Parathyroid adenoma (tissue), 2 donors: ENCODE measurements around the gene PLCB3.
A peak's percentile ranks its signal among the peaks of the same experiment; 100 is the strongest.

Source experiments
- H2AFZ ChIP-seq: fragments of 300-600 bp; sonication (generic); one replicate; pipeline ENCODE4 v1.7.0; 2017; ENCODE audit warnings: antibody characterized with exemption, mild to moderate bottlenecking
- H3K27ac ChIP-seq: fragments of 300-600 bp; sonication (generic); one replicate; pipeline ENCODE4 v1.7.0; 2017
- H3K27me3 ChIP-seq: fragments of 300-600 bp; sonication (generic); one replicate; pipeline ENCODE4 v1.7.0; 2017; ENCODE audit warnings: low read length; ENCODE audit not compliant: control insufficient read depth, insufficient read depth
- H3K36me3 ChIP-seq: fragments of 300-600 bp; sonication (generic); one replicate; pipeline ENCODE4 v1.7.0; 2017; ENCODE audit warnings: low read length; ENCODE audit not compliant: control insufficient read depth, insufficient read depth
- H3K4me1 ChIP-seq: fragments of 300-600 bp; sonication (generic); one replicate; pipeline ENCODE4 v1.7.0; 2017; ENCODE audit warnings: control low read depth
- H3K4me2 ChIP-seq: fragments of 300-600 bp; sonication (generic); one replicate; pipeline ENCODE4 v1.7.0; 2017; ENCODE audit warnings: low read length
- H3K4me3 ChIP-seq: fragments of 300-600 bp; sonication (generic); one replicate; pipeline ENCODE4 v1.7.0; 2017; ENCODE audit warnings: low read depth, low read length
- H3K79me2 ChIP-seq: fragments of 300-600 bp; sonication (generic); one replicate; pipeline ENCODE4 v1.7.0; 2017; ENCODE audit warnings: control low read depth
- H3K9ac ChIP-seq: fragments of 300-600 bp; sonication (generic); one replicate; pipeline ENCODE4 v1.7.0; 2017; ENCODE audit warnings: mild to moderate bottlenecking
- H3K9me3 ChIP-seq: fragments of 300-600 bp; sonication (generic); one replicate; pipeline ENCODE4 v1.7.0; 2017; ENCODE audit warnings: low read length; ENCODE audit not compliant: control insufficient read depth
- TF ChIP-seq, protein P1 (sequence below): fragments of 300-600 bp; sonication (generic); IDR thresholded peaks from one replicate; pipeline ENCODE4 v1.7.0; 2017; ENCODE audit warnings: antibody characterized with exemption, mild to moderate bottlenecking
- donor health status: primary hyperparathyroidism.

PLCB3 gene

GRCh38 chr11:64255135-64256128 is 4.1 kb downstream of the PLCB3 start:
- Histone ChIP-seq H3K36me3 (no peaks in the 10 kb centered on the region), H3K9ac (no peak overlapping the region), H3K4me2 (no peak overlapping the region), H3K4me3 (no peak overlapping the region), H3K27me3 (no peaks in the 10 kb centered on the region), H3K79me2 (no peaks in the 10 kb centered on the region), H2AFZ (no peak overlapping the region), H3K27ac (peak overlapping the region; percentile 15), H3K4me1 (peaks cover 23% of the 10 kb centered on the region), H3K9me3 (no peaks in the 10 kb centered on the region)
- TF ChIP-seq, protein P1, sequence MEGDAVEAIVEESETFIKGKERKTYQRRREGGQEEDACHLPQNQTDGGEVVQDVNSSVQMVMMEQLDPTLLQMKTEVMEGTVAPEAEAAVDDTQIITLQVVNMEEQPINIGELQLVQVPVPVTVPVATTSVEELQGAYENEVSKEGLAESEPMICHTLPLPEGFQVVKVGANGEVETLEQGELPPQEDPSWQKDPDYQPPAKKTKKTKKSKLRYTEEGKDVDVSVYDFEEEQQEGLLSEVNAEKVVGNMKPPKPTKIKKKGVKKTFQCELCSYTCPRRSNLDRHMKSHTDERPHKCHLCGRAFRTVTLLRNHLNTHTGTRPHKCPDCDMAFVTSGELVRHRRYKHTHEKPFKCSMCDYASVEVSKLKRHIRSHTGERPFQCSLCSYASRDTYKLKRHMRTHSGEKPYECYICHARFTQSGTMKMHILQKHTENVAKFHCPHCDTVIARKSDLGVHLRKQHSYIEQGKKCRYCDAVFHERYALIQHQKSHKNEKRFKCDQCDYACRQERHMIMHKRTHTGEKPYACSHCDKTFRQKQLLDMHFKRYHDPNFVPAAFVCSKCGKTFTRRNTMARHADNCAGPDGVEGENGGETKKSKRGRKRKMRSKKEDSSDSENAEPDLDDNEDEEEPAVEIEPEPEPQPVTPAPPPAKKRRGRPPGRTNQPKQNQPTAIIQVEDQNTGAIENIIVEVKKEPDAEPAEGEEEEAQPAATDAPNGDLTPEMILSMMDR: no peak

DNA sequence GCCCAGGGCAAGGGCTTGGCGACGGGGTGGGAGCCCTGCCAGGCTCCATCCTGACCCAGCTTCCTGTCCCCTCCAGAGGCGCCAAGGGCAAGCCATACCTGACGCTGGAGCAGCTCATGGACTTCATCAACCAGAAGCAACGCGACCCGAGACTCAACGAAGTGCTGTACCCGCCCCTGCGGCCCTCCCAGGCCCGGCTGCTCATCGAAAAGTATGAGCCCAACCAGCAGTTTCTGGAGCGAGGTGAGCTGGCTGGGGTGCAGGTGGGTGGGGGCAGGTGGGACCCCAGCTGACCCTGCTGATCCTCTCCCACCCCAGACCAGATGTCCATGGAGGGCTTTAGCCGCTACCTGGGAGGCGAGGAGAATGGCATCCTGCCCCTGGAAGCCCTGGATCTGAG is 5.0 kb downstream of the PLCB3 start:
- Histone ChIP-seq H3K27me3 (no peaks in the 10 kb centered on the region), H2AFZ (no peak overlapping the region), H3K4me1 (peaks cover 23% of the 10 kb centered on the region), H3K9me3 (no peaks in the 10 kb centered on the region), H3K9ac (no peak overlapping the region), H3K4me3 (no peak overlapping the region), H3K27ac (no peak overlapping the region), H3K79me2 (no peaks in the 10 kb centered on the region), H3K4me2 (no peak overlapping the region), H3K36me3 (no peaks in the 10 kb centered on the region)
- TF ChIP-seq, protein P1: no peak

GRCh38 chr11:64258356-64258755 is 7.0 kb downstream of the PLCB3 start:
- Histone ChIP-seq H3K36me3 (no peaks in the 10 kb centered on the region), H3K4me1 (peaks cover 23% of the 10 kb centered on the region), H3K9ac (no peak overlapping the region), H3K4me2 (no peak overlapping the region), H2AFZ (no peak overlapping the region), H3K27ac (no peak overlapping the region), H3K27me3 (no peaks in the 10 kb centered on the region), H3K9me3 (no peaks in the 10 kb centered on the region), H3K4me3 (no peak overlapping the region), H3K79me2 (no peaks in the 10 kb centered on the region)
- TF ChIP-seq, protein P1: no peak

DNA sequence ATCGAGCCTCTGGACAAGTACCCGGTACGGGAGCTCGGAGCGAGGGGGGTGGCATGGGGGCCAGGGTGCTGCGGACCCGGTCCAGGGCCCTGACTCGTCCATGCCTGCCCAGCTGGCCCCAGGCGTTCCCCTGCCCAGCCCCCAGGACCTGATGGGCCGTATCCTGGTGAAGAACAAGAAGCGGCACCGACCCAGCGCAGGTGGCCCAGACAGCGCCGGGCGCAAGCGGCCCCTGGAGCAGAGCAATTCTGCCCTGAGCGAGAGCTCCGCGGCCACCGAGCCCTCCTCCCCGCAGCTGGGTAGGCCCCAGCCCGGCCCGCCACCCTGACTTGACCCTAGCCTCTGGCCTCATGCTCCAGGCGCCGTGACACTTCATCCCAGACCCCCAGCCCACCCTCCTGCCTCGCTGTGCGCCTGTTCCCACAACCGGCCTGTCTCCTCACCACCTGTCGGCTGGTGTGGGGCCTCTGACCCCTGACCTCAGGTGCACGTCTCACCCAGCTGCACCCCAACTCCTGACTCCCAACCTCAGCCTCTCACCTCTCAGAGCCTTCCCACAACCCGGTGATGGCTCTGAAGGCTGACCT is 7.7 kb downstream of the PLCB3 start:
- no peaks in the 10 kb centered on the region for H3K9me3 ChIP-seq
- H3K27me3 ChIP-seq: no peaks in the 10 kb centered on the region
- peaks cover 21% of the 10 kb centered on the region for H3K4me1 ChIP-seq
- H3K4me3 ChIP-seq: no peak overlapping the region
- no peak overlapping the region for H3K27ac ChIP-seq
- H2AFZ ChIP-seq: no peak overlapping the region
- no peak overlapping the region for H3K4me2 ChIP-seq
- no peak overlapping the region for H3K9ac ChIP-seq
- H3K79me2 ChIP-seq: no peaks in the 10 kb centered on the region
- TF ChIP-seq, protein P1: no peak
- H3K36me3 ChIP-seq: no peaks in the 10 kb centered on the region
